HG03108 (cell line): ENCODE results near the gene KLHDC10.
"Not testable (repeated sequence)": the region's sequence is repeated elsewhere in the genome, so short reads cannot be mapped to it uniquely, and the experiment has no call there.

ENCODE experiments used
- ATAC-seq: cut with Tn5 transposase; IDR thresholded peaks from one replicate; pipeline ENCODE4 v1.9.1; 2021; ENCODE audit warnings: moderate library complexity; ENCODE audit not compliant: unreplicated experiment

KLHDC10 gene

GRCh38 chr7:130113887-130114286 lies 43.6 kb downstream of the KLHDC10 start:
- no peak for ATAC-seq

GRCh38 chr7:130114374-130114773 lies 44.0 kb downstream of the KLHDC10 start:
- ATAC-seq: peak; percentile 46

GRCh38 chr7:130114776-130115175 lies 44.4 kb downstream of the KLHDC10 start:
- ATAC-seq: no peak

- ATAC-seq: no peak
Measured at GRCh38 chr7:130118294-130118693, 48.0 kb downstream of the KLHDC10 start.

- ATAC-seq: no peak
Measured at GRCh38 chr7:130118801-130119200, 48.5 kb downstream of the KLHDC10 start.

- ATAC-seq: no peak
Measured at GRCh38 chr7:130123501-130123900, 53.2 kb downstream of the KLHDC10 start.

- ATAC-seq: no peak
Measured at GRCh38 chr7:130124711-130125110, 54.4 kb downstream of the KLHDC10 start.

GRCh38 chr7:130126840-130127239 lies 56.5 kb downstream of the KLHDC10 start:
- not testable (repeated sequence) for ATAC-seq

- ATAC-seq: no peak
Measured at GRCh38 chr7:130127404-130127803, 57.1 kb downstream of the KLHDC10 start.

GRCh38 chr7:130127821-130128317 lies 57.5 kb downstream of the KLHDC10 start:
- no peak for ATAC-seq

GRCh38 chr7:130129011-130129411 lies 58.7 kb downstream of the KLHDC10 start:
- ATAC-seq: no peak

GRCh38 chr7:130131191-130131834 lies 61.0 kb downstream of the KLHDC10 start:
- no peak for ATAC-seq

GRCh38 chr7:130131964-130132875 lies 61.9 kb downstream of the KLHDC10 start:
- ATAC-seq: no peak

GRCh38 chr7:130133029-130133782 lies 62.9 kb downstream of the KLHDC10 start:
- no peak for ATAC-seq

- no peak for ATAC-seq
Measured at GRCh38 chr7:130134106-130134636, 63.8 kb downstream of the KLHDC10 start.

- ATAC-seq: no peak
Measured at GRCh38 chr7:130134726-130135125, 64.4 kb downstream of the KLHDC10 start.

GRCh38 chr7:130135208-130136205 lies 65.2 kb downstream of the KLHDC10 start:
- ATAC-seq: no peak

- ATAC-seq: no peak
Measured at GRCh38 chr7:130136579-130137167, 66.3 kb downstream of the KLHDC10 start.

- ATAC-seq: no peak
Measured at GRCh38 chr7:130137207-130137606, 66.9 kb downstream of the KLHDC10 start.
